K562 (cell line): ENCODE data around the gene MYL11. TPM values are rescaled to one million over a fixed set of nuclear protein-coding genes. Genes with fewer than 3 reads are reported as not detected.

Experiments
- ATAC-seq: fragments of 200-7000 bp; cut with Tn5 transposase; 3 replicates; pipeline ENCODE4 v1.9.1; 2020; ENCODE audit warnings: moderate library complexity
- BruUV-seq: library from RNA; stranded (reverse); fragments of 400-500 nt; replicated peaks from 2 replicates; lab custom pipeline; 2021; lab: Mats Ljungman, UMichigan
- CTCF ChIA-PET: fragments of 300-600 bp; formaldehyde crosslinking; extraction: SDS; loops from one replicate; lab custom pipeline; 2021; ENCODE audit warnings: low intra/inter-chr PET ratio; lab: Yijun Ruan, JAX
- POLR2A ChIA-PET: fragments of 300-600, 350-650 bp; sonication (Branson Sonifier 250); formaldehyde crosslinking; extraction: SDS; loops from one replicate; lab custom pipeline; 2021; ENCODE audit warnings: antibody characterized with exemption, inconsistent platforms; lab: Yijun Ruan, JAX
- DNase-seq, 4 experiments: peaks; one replicate each; pipeline versions ENCODE4 v3.0.0 to v3.0.0-alpha.2; 2011 to 2018; ENCODE audit warnings: low spot score in 3 of 4, mixed read lengths in 3 of 4; ENCODE audit errors: extremely low read depth in 1 of 4
- FAIRE-seq: peaks from 2 replicates; lab custom pipeline; 2011; peaks lifted over from hg19 to GRCh38; lab: Jason Lieb, UNC
- H2AFZ ChIP-seq: 2 replicates; pipeline ENCODE4 v1.6.0; 2011; ENCODE audit warnings: low read depth, low read length, control low read depth, inconsistent platforms
- H3K27ac ChIP-seq: fragments of 200-600 bp; 3 replicates; pipeline ENCODE4 v1.8.0; 2011; ENCODE audit warnings: low read depth, mild to moderate bottlenecking, control low read depth, inconsistent platforms, low read length, moderate library complexity, mixed read lengths; ENCODE audit errors: extremely low read depth
- H3K27me3 ChIP-seq, 2 experiments: fragments of 300-600 bp in 1 of 2; 2 replicates in 1 of 2; 3 replicates in 1 of 2; pipeline versions ENCODE4 v1.6.0 to v1.8.0; 2011; ENCODE audit warnings: inconsistent platforms in 2 of 2, low read length in 2 of 2, mild to moderate bottlenecking in 1 of 2, mixed read lengths in 1 of 2, moderate library complexity in 1 of 2; ENCODE audit not compliant: control insufficient read depth in 2 of 2, insufficient read depth in 2 of 2
- H3K36me3 ChIP-seq: fragments of 300-600 bp; 3 replicates; pipeline ENCODE4 v1.8.0; 2011; ENCODE audit warnings: mild to moderate bottlenecking, low read length, inconsistent platforms; ENCODE audit not compliant: control insufficient read depth, insufficient read depth
- H3K4me1 ChIP-seq, 2 experiments: fragments of 200-600 bp in 1 of 2; replicated peaks in 1 of 2; 2 replicates in 1 of 2; 3 replicates in 1 of 2; pipeline versions ENCODE4 v1.5.1 to v1.8.0; 2011; ENCODE audit warnings: inconsistent platforms in 2 of 2, low read length in 2 of 2, mild to moderate bottlenecking in 1 of 2, mixed read lengths in 1 of 2, moderate library complexity in 1 of 2; ENCODE audit not compliant: control insufficient read depth in 2 of 2, insufficient read depth in 2 of 2
- H3K4me2 ChIP-seq: 2 replicates; pipeline ENCODE4 v1.6.1; 2011; ENCODE audit warnings: low read length, control low read depth, inconsistent platforms, mixed read lengths; ENCODE audit not compliant: insufficient read depth
- H3K4me3 ChIP-seq: fragments of 200-600 bp; sonication (generic), shearing (Covaris generic); 2 replicates; pipeline ENCODE4 v1.5.1; 2016; ENCODE audit warnings: control low read depth, inconsistent platforms
- H3K79me2 ChIP-seq: fragments of 200-600 bp; 3 replicates; pipeline ENCODE4 v1.8.0; 2011; ENCODE audit warnings: low read length, inconsistent platforms; ENCODE audit not compliant: control insufficient read depth, insufficient read depth
- H3K9ac ChIP-seq, 2 experiments: 2 replicates each; pipeline versions ENCODE4 v1.6.0 to v1.6.1; 2011; ENCODE audit warnings: low read depth in 2 of 2, low read length in 2 of 2, control low read depth in 1 of 2, inconsistent platforms in 1 of 2, mild to moderate bottlenecking in 1 of 2, mixed read lengths in 1 of 2; ENCODE audit not compliant: insufficient read depth in 1 of 2
- H3K9me1 ChIP-seq: one replicate; pipeline ENCODE4 v1.6.0; 2011; ENCODE audit warnings: inconsistent platforms, mild to moderate bottlenecking, low read length, moderate library complexity; ENCODE audit not compliant: control insufficient read depth, insufficient read depth
- H3K9me3 ChIP-seq: replicated peaks from 2 replicates; pipeline ENCODE4 v1.5.1; 2011; ENCODE audit warnings: low read depth, low read length, inconsistent platforms; ENCODE audit not compliant: control insufficient read depth, insufficient read depth
- H4K20me1 ChIP-seq: replicated peaks from 2 replicates; pipeline ENCODE4 v1.6.1; 2011; ENCODE audit warnings: low read length, inconsistent platforms, mixed read lengths; ENCODE audit not compliant: control insufficient read depth, insufficient read depth
- HDAC1 ChIP-seq, 2 experiments: fragments of 450-650 bp; IDR thresholded peaks; 2 replicates each; pipeline ENCODE4 v1.6.1; 2016 to 2017; ENCODE audit warnings: inconsistent platforms in 1 of 2, mild to moderate bottlenecking in 1 of 2, moderate library complexity in 1 of 2
- NFE2 ChIP-seq: IDR thresholded peaks from 2 replicates; pipeline ENCODE4 v1.6.1; 2014; ENCODE audit warnings: antibody characterized with exemption, low read depth
- POLR2A ChIP-seq: fragments of 450-650 bp; conservative IDR thresholded peaks from 2 replicates; pipeline ENCODE4 v1.6.1; 2016
- PTTG1 ChIP-seq: fragments of 450-650 bp; IDR thresholded peaks from 2 replicates; pipeline ENCODE4 v1.6.1; 2016; ENCODE audit warnings: low read depth, mild to moderate bottlenecking, missing genetic modification characterization, missing compliant biosample characterization
- ZKSCAN8 ChIP-seq: fragments of 200-800 bp; sonication (Bioruptor generic); IDR thresholded peaks from 2 replicates; pipeline ENCODE4 v1.6.1; 2016; ENCODE audit warnings: missing genetic modification characterization, missing compliant biosample characterization
- ZNF140 ChIP-seq: fragments of 250-450 bp; sonication (Bioruptor Pico); IDR thresholded peaks from 2 replicates; pipeline ENCODE4 v1.8.0; 2021; ENCODE audit warnings: moderate library complexity, mild to moderate bottlenecking, inconsistent platforms
- ZNF197 ChIP-seq: fragments of 200-800 bp; sonication (Bioruptor generic); IDR thresholded peaks from 2 replicates; pipeline ENCODE4 v1.6.1; 2016; ENCODE audit warnings: low read depth, missing genetic modification characterization, missing compliant biosample characterization
- ZZZ3 ChIP-seq: fragments of 450-650 bp; IDR thresholded peaks from 2 replicates; pipeline ENCODE4 v1.6.1; 2016; ENCODE audit warnings: antibody characterized with exemption, mild to moderate bottlenecking, moderate library complexity
- WGBS: fragments of 100-300 bp; shearing (Covaris generic); methylation state at CpG from one replicate; pipeline ENCODE4 v1.1.6; 2016; ENCODE audit warnings: low coverage, mixed read lengths; ENCODE audit not compliant: insufficient coverage; ENCODE audit errors: missing lambda C conversion rate; 5-methylcytosine and 5-hydroxymethylcytosine counted together
- in situ Hi-C: fragments of 300-500 bp; cut with MboI; formaldehyde crosslinking; loops from 4 replicates; pipeline ENCODE4 v1.15.0; 2018; ENCODE audit warnings: inconsistent platforms, mixed read lengths
- intact Hi-C: fragments of 100-400 bp; cut with micrococcal nuclease; formaldehyde crosslinking; loops from 2 replicates; pipeline ENCODE4 v1.14.2; 2022
- polyA plus RNA-seq, 8 experiments: library from polyadenylated mRNA; depleted of rRNA in 4 of 8; stranded (reverse) in 5 of 8; unstranded in 3 of 8; fragments of >200 nt; fragmentation: Nextera tagmentation in 2 of 8; fragmentation: Illumina TruSeq in 1 of 8; extraction: Ambion mirVana in 2 of 8; extraction: Trizol in 1 of 8; gene quantifications; 2 replicates each; pipeline versions ENCODE4 v1.2.1 to v1.2.3, GENCODE V29; 2011 to 2014; ENCODE audit warnings: inconsistent platforms in 1 of 8, missing spikeins in 1 of 8
- total RNA-seq, 7 experiments: library from RNA; depleted of rRNA in 6 of 7; stranded (reverse); fragments of >200 nt in 6 of 7; fragmentation: Illumina TruSeq in 2 of 7; extraction: Trizol in 2 of 7; gene quantifications; 2 replicates each; pipeline versions ENCODE4 v1.2.1 to v1.2.3, GENCODE V29; 2011 to 2021; ENCODE audit warnings: low replicate concordance in 1 of 7
- TF ChIP-seq, protein P1 (sequence below), 2 experiments: fragments of 450-650 bp in 1 of 2; sonication (generic) in 1 of 2; formaldehyde crosslinking; conservative IDR thresholded peaks; 2 replicates each; pipeline versions ENCODE4 v1.4.0 to v1.8.1; 2020 to 2022; ENCODE audit warnings: mild to moderate bottlenecking in 1 of 2, missing genetic modification reagents in 1 of 2
- TF ChIP-seq, protein P2 (sequence below), 2 experiments: fragments of 250-450 bp in 1 of 2; fragments of 450-650 bp in 1 of 2; sonication (Bioruptor Pico) in 1 of 2; IDR thresholded peaks; 2 replicates each; pipeline versions ENCODE4 v1.6.1 to v1.8.0; 2016 to 2021; ENCODE audit warnings: mild to moderate bottlenecking in 2 of 2, moderate library complexity in 2 of 2, missing compliant biosample characterization in 1 of 2, missing genetic modification characterization in 1 of 2
- TF ChIP-seq, protein P3 (sequence below): sonication (generic); IDR thresholded peaks from 2 replicates; pipeline ENCODE4 v1.6.1; 2016

MYL11 gene
- total and polyA plus RNA-seq, 9 of the 15 experiments (the other 6 are each of a cell fraction or from before 2014, with no cell fraction given) = 0.31 to 1.5 (median 0.73) TPM; not detected in 4

DNA sequence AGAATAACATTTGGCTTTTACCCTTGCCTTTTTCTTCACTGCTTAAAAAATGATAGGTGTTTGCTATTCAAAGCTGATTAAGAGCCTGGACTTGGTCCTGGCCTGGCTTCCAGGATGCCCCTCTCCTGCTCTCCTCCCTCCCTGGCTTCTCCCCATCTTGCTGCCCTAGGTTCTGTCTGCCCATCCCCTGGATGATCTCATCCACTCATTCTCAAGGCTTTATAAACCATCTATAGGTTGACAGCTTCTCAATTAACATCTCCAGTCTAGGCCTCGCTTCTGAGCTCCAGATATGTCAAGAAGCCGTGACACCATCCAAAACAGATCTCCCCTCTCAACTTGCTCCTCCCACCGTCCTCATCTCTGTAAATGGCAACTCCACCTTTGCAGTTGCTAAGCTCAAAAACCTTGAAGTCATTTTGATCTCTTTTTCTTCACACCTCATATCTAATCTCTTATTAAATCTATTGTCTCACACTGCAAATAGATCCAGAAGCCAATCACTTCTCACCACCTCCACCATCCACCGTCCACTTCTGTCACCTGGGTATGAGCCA is 41.5 kb downstream of the MYL11 start:
- no peak for DNase-seq
- no peak overlapping the region for H2AFZ ChIP-seq
- in situ Hi-C loops (no loop called here), intact Hi-C loops (no loop called here)
- BruUV-seq = no TSS peak
- WGBS = 72% methylated on average over 4 of the region's 4 CpGs
- H3K4me1 ChIP-seq = no peaks in the 10 kb centered on the region
- CTCF ChIA-PET = no interaction called here
- TF ChIP-seq POLR2A (peak; percentile 31; the same call in 1 of the 2 replicates), ZKSCAN8 (CRISPR knock-in tag) (no peak)
- H4K20me1 ChIP-seq = no peaks in the 10 kb centered on the region
- no peak overlapping the region for H3K4me2 ChIP-seq
- peaks cover 25% of the 10 kb centered on the region; the same call in 2 of the 3 replicates for H3K79me2 ChIP-seq
- H3K9me3 ChIP-seq = no peaks in the 10 kb centered on the region
- peak; percentile 40 for FAIRE-seq
- no peaks in the 10 kb centered on the region for H3K27me3 ChIP-seq
- no peak overlapping the region for H3K27ac ChIP-seq
- peaks cover 75% of the 10 kb centered on the region for H3K36me3 ChIP-seq
- H3K4me3 ChIP-seq = no peak overlapping the region
- no peak overlapping the region for H3K9ac ChIP-seq
- H3K9me1 ChIP-seq = no peaks in the 10 kb centered on the region
- no peak for ATAC-seq
- POLR2A ChIA-PET = interaction anchor here (1.1 to 1.2 kb wide), 2 partner anchors 156 to 225 kb away, joined by 3 read pairs; no protein-coding TSS in a partner anchor

DNA sequence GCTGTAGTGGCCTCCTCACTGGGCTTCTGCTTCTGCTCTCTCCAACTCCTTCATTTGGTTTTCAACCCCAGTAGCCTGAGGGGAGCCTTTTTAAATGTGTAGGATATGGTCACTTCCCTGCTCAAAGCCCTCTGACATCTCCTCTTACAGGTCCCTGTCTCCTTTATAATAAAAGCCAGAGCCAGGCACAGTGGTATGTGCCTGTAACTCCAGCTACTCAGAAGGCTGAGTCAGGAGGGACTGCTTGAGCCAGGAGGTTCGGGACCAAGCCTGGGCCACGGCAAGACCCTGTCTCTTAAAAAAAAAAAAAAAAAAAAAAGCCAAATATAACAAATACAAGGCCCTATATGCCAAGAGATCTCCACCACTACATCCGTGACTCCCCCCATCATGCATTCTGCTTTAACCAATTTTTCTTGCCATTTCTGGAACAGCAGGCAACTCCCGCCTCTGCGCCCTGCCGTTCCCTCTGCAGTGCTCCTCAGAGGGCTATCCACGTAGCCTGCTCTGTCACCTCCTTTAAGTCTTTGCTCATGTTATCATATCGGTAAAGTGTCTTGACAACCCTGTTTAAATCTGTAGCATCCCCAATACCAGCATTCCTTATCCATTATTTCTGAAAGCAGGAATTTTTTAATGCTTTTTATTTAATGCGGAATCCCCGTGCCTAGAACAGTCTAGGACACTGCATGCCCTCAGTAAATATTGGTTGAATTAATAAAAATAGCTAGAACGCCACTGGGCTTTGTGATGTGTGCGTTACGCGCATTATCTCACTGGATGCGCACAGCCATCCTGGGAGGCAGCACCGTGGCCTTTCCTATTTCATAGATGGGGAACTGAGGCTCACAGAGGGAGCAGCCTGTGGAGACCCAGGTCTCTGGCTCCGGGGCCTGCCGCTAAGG is 42.3 kb downstream of the MYL11 start:
- in situ Hi-C loops (no loop called here), intact Hi-C loops (no loop called here)
- Histone ChIP-seq H3K36me3 (peaks cover 73% of the 10 kb centered on the region), H3K9ac (no peak overlapping the region), H3K9me1 (no peaks in the 10 kb centered on the region), H3K27ac (no peak overlapping the region), H3K79me2 (peaks cover 17% of the 10 kb centered on the region; the same call in 2 of the 3 replicates), H2AFZ (no peak overlapping the region), H4K20me1 (no peaks in the 10 kb centered on the region), H3K27me3 (no peaks in the 10 kb centered on the region), H3K4me1 (no peaks in the 10 kb centered on the region), H3K9me3 (no peaks in the 10 kb centered on the region), H3K4me3 (no peak overlapping the region), H3K4me2 (no peak overlapping the region)
- 90% methylated on average over 17 of the region's 18 CpGs for WGBS
- no peak; the same call in 2 of the 3 replicates for ATAC-seq
- ChIA-PET POLR2A (interaction anchor here (1.1 kb wide), 1 partner anchor 224 kb away, joined by 3 read pairs; no protein-coding TSS in a partner anchor), CTCF (no interaction called here)
- no TSS peak for BruUV-seq
- no peak for FAIRE-seq
- no peak for DNase-seq
- TF ChIP-seq, protein P1, sequence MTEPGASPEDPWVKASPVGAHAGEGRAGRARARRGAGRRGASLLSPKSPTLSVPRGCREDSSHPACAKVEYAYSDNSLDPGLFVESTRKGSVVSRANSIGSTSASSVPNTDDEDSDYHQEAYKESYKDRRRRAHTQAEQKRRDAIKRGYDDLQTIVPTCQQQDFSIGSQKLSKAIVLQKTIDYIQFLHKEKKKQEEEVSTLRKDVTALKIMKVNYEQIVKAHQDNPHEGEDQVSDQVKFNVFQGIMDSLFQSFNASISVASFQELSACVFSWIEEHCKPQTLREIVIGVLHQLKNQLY (CRISPR knock-in tag; conservative IDR thresholded peaks at IDR 0.05) = no peak
- TF ChIP-seq ZNF197 (CRISPR knock-in tag) (no peak), ZZZ3 (no peak), ZNF140 (CRISPR knock-in tag) (no peak), HDAC1 (IDR thresholded peaks at IDR 0.05) (no peak), PTTG1 (tag) (no peak), NFE2 (no peak)
- TF ChIP-seq, protein P2, sequence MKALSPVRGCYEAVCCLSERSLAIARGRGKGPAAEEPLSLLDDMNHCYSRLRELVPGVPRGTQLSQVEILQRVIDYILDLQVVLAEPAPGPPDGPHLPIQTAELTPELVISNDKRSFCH (CRISPR knock-in tag; IDR thresholded peaks at IDR 0.05) = no peak
- TF ChIP-seq, protein P2 (tag; IDR thresholded peaks at IDR 0.05) = no peak
- TF ChIP-seq, protein P3, sequence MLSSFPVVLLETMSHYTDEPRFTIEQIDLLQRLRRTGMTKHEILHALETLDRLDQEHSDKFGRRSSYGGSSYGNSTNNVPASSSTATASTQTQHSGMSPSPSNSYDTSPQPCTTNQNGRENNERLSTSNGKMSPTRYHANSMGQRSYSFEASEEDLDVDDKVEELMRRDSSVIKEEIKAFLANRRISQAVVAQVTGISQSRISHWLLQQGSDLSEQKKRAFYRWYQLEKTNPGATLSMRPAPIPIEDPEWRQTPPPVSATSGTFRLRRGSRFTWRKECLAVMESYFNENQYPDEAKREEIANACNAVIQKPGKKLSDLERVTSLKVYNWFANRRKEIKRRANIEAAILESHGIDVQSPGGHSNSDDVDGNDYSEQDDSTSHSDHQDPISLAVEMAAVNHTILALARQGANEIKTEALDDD = no peak
